ENCODE results near the gene GALNT1.

DNA sequence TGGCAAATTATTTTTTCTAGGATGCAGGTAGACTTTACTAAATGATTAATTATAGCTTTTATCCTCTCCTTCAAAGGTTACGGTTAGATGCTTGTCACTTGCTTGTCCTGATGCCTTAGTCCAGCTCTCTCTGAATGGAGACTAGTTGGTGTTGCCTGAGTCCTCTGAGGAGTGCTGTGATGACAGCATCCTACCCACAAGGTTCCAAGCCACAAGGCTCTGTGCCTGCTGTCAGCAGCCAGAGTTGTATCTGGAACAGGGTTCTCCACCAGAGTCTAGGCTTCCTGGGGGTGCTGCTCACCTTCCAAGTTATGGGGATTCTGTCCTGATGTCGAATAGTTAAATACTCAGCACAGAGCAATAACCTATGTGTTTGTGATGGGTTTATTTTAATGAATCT, 125.7 kb downstream of the GALNT1 start:
- TF ChIP-seq, protein P1, sequence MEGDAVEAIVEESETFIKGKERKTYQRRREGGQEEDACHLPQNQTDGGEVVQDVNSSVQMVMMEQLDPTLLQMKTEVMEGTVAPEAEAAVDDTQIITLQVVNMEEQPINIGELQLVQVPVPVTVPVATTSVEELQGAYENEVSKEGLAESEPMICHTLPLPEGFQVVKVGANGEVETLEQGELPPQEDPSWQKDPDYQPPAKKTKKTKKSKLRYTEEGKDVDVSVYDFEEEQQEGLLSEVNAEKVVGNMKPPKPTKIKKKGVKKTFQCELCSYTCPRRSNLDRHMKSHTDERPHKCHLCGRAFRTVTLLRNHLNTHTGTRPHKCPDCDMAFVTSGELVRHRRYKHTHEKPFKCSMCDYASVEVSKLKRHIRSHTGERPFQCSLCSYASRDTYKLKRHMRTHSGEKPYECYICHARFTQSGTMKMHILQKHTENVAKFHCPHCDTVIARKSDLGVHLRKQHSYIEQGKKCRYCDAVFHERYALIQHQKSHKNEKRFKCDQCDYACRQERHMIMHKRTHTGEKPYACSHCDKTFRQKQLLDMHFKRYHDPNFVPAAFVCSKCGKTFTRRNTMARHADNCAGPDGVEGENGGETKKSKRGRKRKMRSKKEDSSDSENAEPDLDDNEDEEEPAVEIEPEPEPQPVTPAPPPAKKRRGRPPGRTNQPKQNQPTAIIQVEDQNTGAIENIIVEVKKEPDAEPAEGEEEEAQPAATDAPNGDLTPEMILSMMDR (IDR thresholded peaks at IDR 0.05; ENCODE audit: low read depth, low read length) = no peak
- no peak for TF ChIP-seq POLR2A (IDR thresholded peaks at IDR 0.05; ENCODE audit: extremely low read depth, insufficient read length)
- TF ChIP-seq, protein P2, sequence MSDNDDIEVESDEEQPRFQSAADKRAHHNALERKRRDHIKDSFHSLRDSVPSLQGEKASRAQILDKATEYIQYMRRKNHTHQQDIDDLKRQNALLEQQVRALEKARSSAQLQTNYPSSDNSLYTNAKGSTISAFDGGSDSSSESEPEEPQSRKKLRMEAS (IDR thresholded peaks at IDR 0.05; ENCODE audit: low read depth, low read length) = no peak
- TF ChIP-seq MYC (IDR thresholded peaks at IDR 0.05; ENCODE audit: low read depth, low read length) = no peak
